HCT116 (cell line): ENCODE data around the gene TMEM198. TPM values are rescaled to one million over a fixed set of nuclear protein-coding genes. Genes with fewer than 3 reads are reported as not detected.

Source experiments
- ATAC-seq: fragments of 200-7000 bp; cut with Tn5 transposase; 2 replicates; pipeline ENCODE4 v1.9.1; 2020; ENCODE audit warnings: mild to moderate bottlenecking, moderate library complexity
- BruUV-seq: library from RNA; stranded (reverse); fragments of 400-500 nt; replicated peaks from 2 replicates; lab custom pipeline; 2021; lab: Mats Ljungman, UMichigan
- CTCF ChIA-PET: fragments of 300-600 bp; sonication (Branson Sonifier 250); formaldehyde crosslinking; loops from one replicate; lab custom pipeline; 2021; ENCODE audit warnings: antibody characterized with exemption; lab: Charles Lee
- POLR2A ChIA-PET: fragments of 300-600, 350-600 bp; sonication (Branson Sonifier 250); formaldehyde crosslinking; loops from one replicate; lab custom pipeline; 2021; ENCODE audit warnings: antibody characterized with exemption; lab: Charles Lee
- RAD21 ChIA-PET, 2 experiments: fragments of 300-600 bp; sonication (Branson Sonifier 250); formaldehyde crosslinking; loops; one replicate each; lab custom pipeline; 2023; ENCODE audit warnings: low total read pairs in 2 of 2; ENCODE audit not compliant: uncharacterized antibody in 2 of 2, unreplicated experiment in 2 of 2, low non-redundant PET in 1 of 2; lab: Charles Lee
- DNase-seq: peaks from one replicate; pipeline ENCODE4 v3.0.0-alpha.2; 2010; ENCODE audit warnings: low read depth, low spot score
- H2AFZ ChIP-seq: fragments of 200-600 bp; shearing (Covaris generic), sonication (generic); 2 replicates; pipeline ENCODE4 v1.6.1; 2017; ENCODE audit warnings: low read depth, mixed run types, mixed read lengths, antibody characterized with exemption, low read length; ENCODE audit not compliant: poor library complexity, severe bottlenecking
- H3K27ac ChIP-seq: 2 replicates; pipeline ENCODE4 v1.5.1; 2012; ENCODE audit warnings: low read depth, low read length
- H3K27me3 ChIP-seq: fragments of 200-600 bp; sonication (generic); 2 replicates; pipeline ENCODE4 v1.6.1; 2016; ENCODE audit warnings: mixed run types, low read length, mixed read lengths; ENCODE audit not compliant: insufficient read depth
- H3K36me3 ChIP-seq, 2 experiments: fragments of 200-500 bp in 1 of 2; fragments of 200-600 bp in 1 of 2; sonication (Bioruptor generic) in 1 of 2; sonication (generic) in 1 of 2; 2 replicates each; pipeline versions ENCODE4 v1.5.1 to v1.6.1; 2014 to 2016; ENCODE audit warnings: low read length in 2 of 2, inconsistent platforms in 1 of 2, mixed read lengths in 1 of 2, mixed run types in 1 of 2; ENCODE audit not compliant: insufficient read depth in 2 of 2, control insufficient read depth in 1 of 2
- H3K4me1 ChIP-seq, 2 experiments: fragments of 200-600 bp in 1 of 2; sonication (generic) in 1 of 2; 2 replicates each; pipeline versions ENCODE4 v1.5.1 to v1.6.1; 2012 to 2017; ENCODE audit warnings: low read length in 2 of 2, inconsistent platforms in 1 of 2, mild to moderate bottlenecking in 1 of 2, mixed read lengths in 1 of 2, mixed run types in 1 of 2, moderate library complexity in 1 of 2; ENCODE audit not compliant: insufficient read depth in 2 of 2, control insufficient read depth in 1 of 2
- H3K4me2 ChIP-seq: fragments of 200-600 bp; sonication (generic); 2 replicates; pipeline ENCODE4 v1.6.1; 2017; ENCODE audit warnings: mixed run types, low read length, mixed read lengths
- H3K4me3 ChIP-seq, 2 experiments: fragments of 200-600 bp in 1 of 2; sonication (generic) in 1 of 2; replicated peaks in 1 of 2; 2 replicates each; pipeline ENCODE4 v1.5.1; 2011 to 2016; ENCODE audit warnings: low read length in 2 of 2, control low read depth in 1 of 2, low read depth in 1 of 2, mild to moderate bottlenecking in 1 of 2, mixed read lengths in 1 of 2, mixed run types in 1 of 2
- H3K79me2 ChIP-seq: fragments of 200-600 bp; sonication (generic); 2 replicates; pipeline ENCODE4 v1.6.1; 2017; ENCODE audit warnings: mild to moderate bottlenecking, mixed run types, low read length, moderate library complexity, mixed read lengths; ENCODE audit not compliant: insufficient read depth
- H3K9ac ChIP-seq: fragments of 200-600 bp; sonication (generic); 2 replicates; pipeline ENCODE4 v1.6.1; 2016; ENCODE audit warnings: low read length, mixed read lengths
- H3K9me2 ChIP-seq: fragments of 200-600 bp; sonication (generic), shearing (Covaris generic); 2 replicates; pipeline ENCODE4 v1.6.1; 2017; ENCODE audit warnings: mixed run types, mild to moderate bottlenecking, moderate library complexity; ENCODE audit not compliant: insufficient read depth
- H3K9me3 ChIP-seq, 2 experiments: fragments of 200-500 bp in 1 of 2; fragments of 200-600 bp in 1 of 2; sonication (Bioruptor generic) in 1 of 2; sonication (generic) in 1 of 2; 2 replicates each; pipeline ENCODE4 v1.6.1; 2014 to 2017; ENCODE audit warnings: low read length in 2 of 2, mixed read lengths in 2 of 2, inconsistent platforms in 1 of 2, low read depth in 1 of 2, mild to moderate bottlenecking in 1 of 2, mixed run types in 1 of 2, moderate library complexity in 1 of 2; ENCODE audit not compliant: control insufficient read depth in 1 of 2, insufficient read depth in 1 of 2
- H4K20me1 ChIP-seq: fragments of 200-600 bp; sonication (generic), shearing (Covaris generic); 2 replicates; pipeline ENCODE4 v1.6.1; 2017; ENCODE audit warnings: mixed run types, mild to moderate bottlenecking, moderate library complexity; ENCODE audit not compliant: insufficient read depth
- ATF3 ChIP-seq: IDR thresholded peaks from 2 replicates; pipeline ENCODE4 v1.6.1; 2012
- CEBPB ChIP-seq: IDR thresholded peaks from 2 replicates; pipeline ENCODE4 v1.6.1; 2012; ENCODE audit warnings: low read depth
- EGR1 ChIP-seq: IDR thresholded peaks from 2 replicates; pipeline ENCODE4 v1.6.1; 2012; ENCODE audit warnings: low read depth
- ELF1 ChIP-seq: IDR thresholded peaks from 2 replicates; pipeline ENCODE4 v1.6.1; 2012; ENCODE audit warnings: low read depth, borderline replicate concordance
- EZH2 ChIP-seq: fragments of 200-600 bp; sonication (generic); IDR thresholded peaks from 2 replicates; pipeline ENCODE4 v1.6.1; 2017; ENCODE audit warnings: antibody characterized with exemption, mixed run types
- EZH2phosphoT487 ChIP-seq: fragments of 200-600 bp; IDR thresholded peaks from 2 replicates; pipeline ENCODE4 v1.6.1; 2018; ENCODE audit warnings: antibody characterized with exemption, borderline replicate concordance
- FOSL1 ChIP-seq: IDR thresholded peaks from 2 replicates; pipeline ENCODE4 v1.6.1; 2012; ENCODE audit warnings: low read depth
- JUND ChIP-seq: IDR thresholded peaks from 2 replicates; pipeline ENCODE4 v1.6.1; 2012
- POLR2A ChIP-seq: IDR thresholded peaks from 2 replicates; pipeline ENCODE4 v1.7.0; 2011; ENCODE audit warnings: borderline replicate concordance; ENCODE audit not compliant: insufficient read depth, insufficient read length; ENCODE audit errors: extremely low read depth
- POLR2AphosphoS5 ChIP-seq: IDR thresholded peaks from 2 replicates; pipeline ENCODE4 v1.6.1; 2011; ENCODE audit warnings: mild to moderate bottlenecking, low read depth, low read length, moderate library complexity
- RAD21 ChIP-seq: IDR thresholded peaks from 2 replicates; pipeline ENCODE4 v1.6.1; 2012; ENCODE audit warnings: low read depth, mild to moderate bottlenecking
- SIN3A ChIP-seq: IDR thresholded peaks from 2 replicates; pipeline ENCODE4 v1.6.1; 2012; ENCODE audit warnings: low read depth
- SP1 ChIP-seq: IDR thresholded peaks from 2 replicates; pipeline ENCODE4 v1.6.1; 2012; ENCODE audit warnings: low read depth
- SRF ChIP-seq: IDR thresholded peaks from 2 replicates; pipeline ENCODE4 v1.6.1; 2012; ENCODE audit warnings: low read depth
- TCF7L2 ChIP-seq: IDR thresholded peaks from 2 replicates; pipeline ENCODE4 v1.7.0; 2011; ENCODE audit warnings: borderline replicate concordance, inconsistent platforms; ENCODE audit not compliant: insufficient read depth, insufficient read length; ENCODE audit errors: extremely low read depth
- YY1 ChIP-seq: IDR thresholded peaks from 2 replicates; pipeline ENCODE4 v1.6.1; 2011; ENCODE audit warnings: low read length, low read depth, moderate library complexity, mild to moderate bottlenecking; ENCODE audit not compliant: insufficient replicate concordance; ENCODE audit errors: extremely low read depth
- ZNF274 ChIP-seq: fragments of 200-500 bp; sonication (Bioruptor generic); IDR thresholded peaks from 2 replicates; pipeline ENCODE4 v1.6.1; 2014; ENCODE audit warnings: mild to moderate bottlenecking, low read depth, low read length, inconsistent platforms
- intact Hi-C: fragments of 100-400 bp; cut with micrococcal nuclease; formaldehyde crosslinking; loops from 2 replicates; pipeline ENCODE4 v1.10.0; 2022
- total RNA-seq: library from RNA; stranded (reverse); gene quantifications from one replicate; pipeline ENCODE4 v1.2.1, GENCODE V29; 2021; ENCODE audit not compliant: unreplicated experiment
- TF ChIP-seq, protein P1 (sequence below): IDR thresholded peaks from 2 replicates; pipeline ENCODE4 v1.6.1; 2011; ENCODE audit warnings: mild to moderate bottlenecking, low read length, moderate library complexity; ENCODE audit not compliant: insufficient replicate concordance; ENCODE audit errors: extremely low read depth

The TMEM198 gene
- total RNA-seq, 1 experiment from 2014 or later = 2.1 TPM

GRCh38 chr2:219555956-219556355, 12.1 kb downstream of the TMEM198 start:
- Histone ChIP-seq H3K27ac (no peak overlapping the region), H4K20me1 (no peaks in the 10 kb centered on the region), H3K9me2 (no peaks in the 10 kb centered on the region), H2AFZ (no peak overlapping the region), H3K36me3 (no peaks in the 10 kb centered on the region), H3K4me1 (peaks cover 2 to 18% of the 10 kb centered on the region in 2 experiments; a peak in 3 of 4 replicates), H3K4me2 (no peak overlapping the region), H3K4me3 (no peak overlapping the region), H3K9ac (no peak overlapping the region), H3K27me3 (no peaks in the 10 kb centered on the region), H3K79me2 (peaks cover 8% of the 10 kb centered on the region; the same call in 1 of the 2 replicates), H3K9me3 (no peaks in the 10 kb centered on the region)
- POLR2A ChIA-PET = no interaction called here
- RAD21 ChIA-PET = no interaction called here
- no peak for DNase-seq
- intact Hi-C loops = no loop called here
- BruUV-seq = no TSS peak
- no peak for ATAC-seq
- no peak for TF ChIP-seq ELF1
- TF ChIP-seq POLR2AphosphoS5 = no peak
- TF ChIP-seq JUND = no peak
- TF ChIP-seq EGR1 = no peak
- no peak for TF ChIP-seq EZH2
- no peak for TF ChIP-seq ZNF274
- no peak for TF ChIP-seq RAD21
- TF ChIP-seq SP1 = no peak
- no peak for TF ChIP-seq YY1
- TF ChIP-seq, protein P1, sequence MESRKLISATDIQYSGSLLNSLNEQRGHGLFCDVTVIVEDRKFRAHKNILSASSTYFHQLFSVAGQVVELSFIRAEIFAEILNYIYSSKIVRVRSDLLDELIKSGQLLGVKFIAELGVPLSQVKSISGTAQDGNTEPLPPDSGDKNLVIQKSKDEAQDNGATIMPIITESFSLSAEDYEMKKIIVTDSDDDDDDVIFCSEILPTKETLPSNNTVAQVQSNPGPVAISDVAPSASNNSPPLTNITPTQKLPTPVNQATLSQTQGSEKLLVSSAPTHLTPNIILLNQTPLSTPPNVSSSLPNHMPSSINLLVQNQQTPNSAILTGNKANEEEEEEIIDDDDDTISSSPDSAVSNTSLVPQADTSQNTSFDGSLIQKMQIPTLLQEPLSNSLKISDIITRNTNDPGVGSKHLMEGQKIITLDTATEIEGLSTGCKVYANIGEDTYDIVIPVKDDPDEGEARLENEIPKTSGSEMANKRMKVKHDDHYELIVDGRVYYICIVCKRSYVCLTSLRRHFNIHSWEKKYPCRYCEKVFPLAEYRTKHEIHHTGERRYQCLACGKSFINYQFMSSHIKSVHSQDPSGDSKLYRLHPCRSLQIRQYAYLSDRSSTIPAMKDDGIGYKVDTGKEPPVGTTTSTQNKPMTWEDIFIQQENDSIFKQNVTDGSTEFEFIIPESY = no peak
- TF ChIP-seq FOSL1 = no peak
- no peak for TF ChIP-seq TCF7L2
- no peak for TF ChIP-seq POLR2A
- no peak for TF ChIP-seq SRF
- no peak for TF ChIP-seq ATF3
- TF ChIP-seq EZH2phosphoT487 = no peak
- TF ChIP-seq CEBPB = no peak
- no peak for TF ChIP-seq SIN3A
- CTCF ChIA-PET = no interaction called here
